Measurements from ENCODE around the gene POLK. TPM values are rescaled to one million over a fixed set of nuclear protein-coding genes. Genes with fewer than 3 reads are reported as not detected.
A peak's percentile ranks its signal among the peaks of the same experiment; 100 is the strongest.

Gene POLK
- total RNA-seq, 1 experiment from 2014 or later: 7.5 TPM

GRCh38 chr5:75507841-75508240 is 3.9 kb upstream of the POLK start:
- H3K4me1 ChIP-seq: peaks cover 5% of the 10 kb centered on the region
- no TSS peak for BruUV-seq (replicated peaks)

GRCh38 chr5:75509546-75509945 is 2.1 kb upstream of the POLK start:
- no peak for DNase-seq
- intact Hi-C loops (cut with micrococcal nuclease; ENCODE audit: unreplicated experiment): no loop called here
- no peaks in the 10 kb centered on the region for H3K27me3 ChIP-seq (replicated peaks; ENCODE audit: control insufficient read depth, insufficient read depth, low read length)
- H3K4me3 ChIP-seq (ENCODE audit: low read depth, low read length): peak overlapping the region; percentile 98
- POLR2A ChIA-PET: no interaction called here
- H3K9me3 ChIP-seq: no peaks in the 10 kb centered on the region
- TF ChIP-seq CTCF (IDR thresholded peaks at IDR 0.05; ENCODE audit: insufficient read depth in 1 of 2, low read depth in 1 of 2, low read length in 1 of 2, severe bottlenecking in 1 of 2, unreplicated experiment in 1 of 2): no peak
- H3K4me3 Mint-ChIP-seq (ENCODE audit: unreplicated experiment): peak overlapping the region; percentile 100
- H3K27ac Mint-ChIP-seq (ENCODE audit: unreplicated experiment): peak overlapping the region; percentile 91
- H3K4me1 ChIP-seq: peaks cover 5% of the 10 kb centered on the region
- peaks cover 21% of the 10 kb centered on the region for H3K4me1 Mint-ChIP-seq (ENCODE audit: low read depth, unreplicated experiment)
- no TSS peak for BruUV-seq (replicated peaks)
- H3K36me3 Mint-ChIP-seq (ENCODE audit: insufficient read depth, unreplicated experiment): peaks cover 13% of the 10 kb centered on the region
- no peaks in the 10 kb centered on the region for H3K36me3 ChIP-seq (ENCODE audit: control insufficient read depth, insufficient read depth, low read length)
- no peaks in the 10 kb centered on the region for H3K9me3 Mint-ChIP-seq (ENCODE audit: unreplicated experiment)
- no peaks in the 10 kb centered on the region for H3K27me3 Mint-ChIP-seq (ENCODE audit: insufficient read depth, unreplicated experiment)
- CTCF ChIA-PET: no interaction called here

More at GRCh38 chr5:75507841-75508240, 3.9 kb upstream of the POLK start:
- Histone ChIP-seq H3K9me3 (no peaks in the 10 kb centered on the region), H3K27me3 (replicated peaks; ENCODE audit: control insufficient read depth, insufficient read depth, low read length) (no peaks in the 10 kb centered on the region), H3K4me3 (ENCODE audit: low read depth, low read length) (no peak overlapping the region), H3K36me3 (ENCODE audit: control insufficient read depth, insufficient read depth, low read length) (no peaks in the 10 kb centered on the region)
- no peak overlapping the region for H3K27ac Mint-ChIP-seq (ENCODE audit: unreplicated experiment)
- no peaks in the 10 kb centered on the region for H3K9me3 Mint-ChIP-seq (ENCODE audit: unreplicated experiment)
- H3K4me1 Mint-ChIP-seq (ENCODE audit: low read depth, unreplicated experiment): peaks cover 21% of the 10 kb centered on the region
- H3K36me3 Mint-ChIP-seq (ENCODE audit: insufficient read depth, unreplicated experiment): peaks cover 13% of the 10 kb centered on the region
- intact Hi-C loops (cut with micrococcal nuclease; ENCODE audit: unreplicated experiment): no loop called here
- DNase-seq: no peak
- ChIA-PET POLR2A (no interaction called here), CTCF (interaction anchor here (0.6 kb wide), 1 partner anchor 41 kb away, joined by 3 read pairs; no protein-coding TSS in a partner anchor)
- TF ChIP-seq CTCF (IDR thresholded peaks at IDR 0.05; ENCODE audit: insufficient read depth in 1 of 2, low read depth in 1 of 2, low read length in 1 of 2, severe bottlenecking in 1 of 2, unreplicated experiment in 1 of 2): no peak
- no peaks in the 10 kb centered on the region for H3K27me3 Mint-ChIP-seq (ENCODE audit: insufficient read depth, unreplicated experiment)
- H3K4me3 Mint-ChIP-seq (ENCODE audit: unreplicated experiment): no peak overlapping the region

GRCh38 chr5:75509956-75510355 is 1.7 kb upstream of the POLK start:
- no peaks in the 10 kb centered on the region for H3K9me3 Mint-ChIP-seq (ENCODE audit: unreplicated experiment)
- H3K9me3 ChIP-seq: no peaks in the 10 kb centered on the region
- DNase-seq: no peak
- no peaks in the 10 kb centered on the region for H3K27me3 Mint-ChIP-seq (ENCODE audit: insufficient read depth, unreplicated experiment)
- H3K4me1 Mint-ChIP-seq (ENCODE audit: low read depth, unreplicated experiment): peaks cover 21% of the 10 kb centered on the region
- H3K36me3 ChIP-seq (ENCODE audit: control insufficient read depth, insufficient read depth, low read length): no peaks in the 10 kb centered on the region
- H3K4me3 Mint-ChIP-seq (ENCODE audit: unreplicated experiment): peak overlapping the region; percentile 100
- POLR2A ChIA-PET: interaction anchor here (0.6 kb wide), 1 partner anchor 22 kb away, joined by 4 read pairs; no protein-coding TSS in a partner anchor
- peaks cover 13% of the 10 kb centered on the region for H3K36me3 Mint-ChIP-seq (ENCODE audit: insufficient read depth, unreplicated experiment)
- peak overlapping the region; percentile 91 for H3K27ac Mint-ChIP-seq (ENCODE audit: unreplicated experiment)
- peak overlapping the region; percentile 98 for H3K4me3 ChIP-seq (ENCODE audit: low read depth, low read length)
- CTCF ChIA-PET: no interaction called here
- TSS peak; percentile 31 for BruUV-seq (replicated peaks)
- no peaks in the 10 kb centered on the region for H3K27me3 ChIP-seq (replicated peaks; ENCODE audit: control insufficient read depth, insufficient read depth, low read length)
- peaks cover 5% of the 10 kb centered on the region for H3K4me1 ChIP-seq
- no peak for TF ChIP-seq CTCF (IDR thresholded peaks at IDR 0.05; ENCODE audit: insufficient read depth in 1 of 2, low read depth in 1 of 2, low read length in 1 of 2, severe bottlenecking in 1 of 2, unreplicated experiment in 1 of 2)
- intact Hi-C loops (cut with micrococcal nuclease; ENCODE audit: unreplicated experiment): loop anchor here (1.0 to 5.0 kb wide), 5 partner anchors 43 to 173 kb away; partner anchors contain the start of genes ANKDD1B and HMGCR

Measured in Caco-2 (cell line).